ENCODE results near the gene FAT4. TPM values are rescaled to one million over a fixed set of nuclear protein-coding genes. Genes with fewer than 3 reads are reported as not detected.

FAT4 gene
- total and polyA plus RNA-seq, 9 of the 15 experiments (the other 6 are each of a cell fraction or from before 2014, with no cell fraction given): 0.01 TPM; not detected in 8

DNA sequence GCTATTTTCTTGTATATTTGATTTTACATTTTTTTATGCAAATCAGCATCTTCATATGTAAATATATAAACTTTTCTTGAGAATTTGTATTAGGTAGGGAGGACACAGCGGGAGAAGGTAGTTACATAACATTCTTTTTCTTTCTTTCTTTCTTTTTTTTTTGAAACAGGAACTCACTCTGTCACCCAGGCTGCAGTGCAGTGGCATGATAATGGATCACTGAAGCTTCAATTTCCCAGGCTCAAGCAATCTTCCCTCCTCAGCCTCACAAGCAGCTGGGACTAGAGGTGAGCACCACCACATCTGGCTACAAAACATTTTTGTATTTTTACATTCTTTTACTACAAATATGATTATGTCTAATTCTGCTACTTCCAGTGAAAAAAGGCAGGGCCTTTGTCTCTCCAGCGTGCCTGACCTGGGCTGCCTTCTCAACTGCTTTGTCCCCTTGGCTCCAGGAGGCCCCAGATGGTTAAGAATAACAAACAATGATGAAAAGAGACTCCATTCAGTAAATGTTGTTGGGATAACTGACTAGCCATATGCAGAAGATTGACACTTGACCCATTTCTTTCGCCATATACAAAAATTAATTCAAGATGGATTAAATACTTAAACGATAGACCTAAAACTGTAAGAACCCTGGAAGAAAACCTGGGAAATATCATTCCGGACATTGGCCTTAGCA is 46.5 kb upstream of the FAT4 start:
- Histone ChIP-seq H3K36me3 (ENCODE audit: control insufficient read depth, insufficient read depth, low read length) (no peaks in the 10 kb centered on the region), H3K4me2 (ENCODE audit: insufficient read depth, low read length) (no peak overlapping the region), H3K27ac (ENCODE audit: extremely low read depth, low read depth, low read length) (no peak overlapping the region), H3K9me1 (ENCODE audit: control insufficient read depth, insufficient read depth, low read length) (no peaks in the 10 kb centered on the region), H3K4me1 (replicated peaks in 1 of 2; ENCODE audit: control insufficient read depth in 2 of 2, insufficient read depth in 2 of 2, low read length in 2 of 2) (no peaks in the 10 kb centered on the region), H3K27me3 (ENCODE audit: control insufficient read depth in 2 of 2, insufficient read depth in 2 of 2, low read length in 2 of 2) (no peaks in the 10 kb centered on the region), H2AFZ (ENCODE audit: low read depth, low read length) (no peak overlapping the region), H3K9ac (ENCODE audit: insufficient read depth in 1 of 2, low read depth in 2 of 2, low read length in 2 of 2) (no peak overlapping the region), H3K9me3 (replicated peaks; ENCODE audit: control insufficient read depth, insufficient read depth, low read depth, low read length) (no peaks in the 10 kb centered on the region), H3K4me3 (no peak overlapping the region), H4K20me1 (replicated peaks; ENCODE audit: control insufficient read depth, insufficient read depth, low read length) (no peaks in the 10 kb centered on the region), H3K79me2 (ENCODE audit: control insufficient read depth, insufficient read depth, low read length) (no peaks in the 10 kb centered on the region)
- WGBS (ENCODE audit: insufficient coverage, low coverage, missing lambda C conversion rate): 2% methylated on average over 5 of the region's 5 CpGs
- POLR2A ChIA-PET: no interaction called here
- CTCF ChIA-PET (ENCODE audit: low intra/inter-chr PET ratio): no interaction called here
- DNase-seq (ENCODE audit: extremely low read depth in 1 of 4, low spot score in 3 of 4) (no peak), ATAC-seq (no peak), FAIRE-seq (no peak)
- TF ChIP-seq ZNF79 (CRISPR knock-in tag; IDR thresholded peaks at IDR 0.05; ENCODE audit: low read depth) (no peak), XRCC4 (IDR thresholded peaks at IDR 0.05; ENCODE audit: extremely low read depth, insufficient read depth, insufficient read length) (no peak), ZC3H8 (IDR thresholded peaks at IDR 0.05) (no peak), ZNF75A (CRISPR knock-in tag; IDR thresholded peaks at IDR 0.05) (no peak), RBBP5 (IDR thresholded peaks at IDR 0.05; ENCODE audit: borderline replicate concordance, insufficient read depth, low read length, poor library complexity, severe bottlenecking) (no peak), ZNF174 (CRISPR knock-in tag; IDR thresholded peaks at IDR 0.05) (no peak), SAFB (IDR thresholded peaks at IDR 0.05; ENCODE audit: borderline replicate concordance, low read depth, low read length) (no peak), SP1 (CRISPR knock-in tag; IDR thresholded peaks at IDR 0.05) (no peak), WHSC1 (IDR thresholded peaks at IDR 0.05; ENCODE audit: low read length) (no peak), PTBP1 (IDR thresholded peaks at IDR 0.05; ENCODE audit: low read depth, low read length) (no peak), MCM2 (IDR thresholded peaks at IDR 0.05; ENCODE audit: low read depth) (no peak), SNRNP70 (optimal IDR thresholded peaks at IDR 0.05; ENCODE audit: low read depth, low read length) (no peak), ZNF431 (CRISPR knock-in tag; IDR thresholded peaks at IDR 0.05) (no peak), MED1 (CRISPR knock-in tag; IDR thresholded peaks at IDR 0.05; ENCODE audit: borderline replicate concordance) (no peak), MXI1 (IDR thresholded peaks at IDR 0.05; ENCODE audit: low read depth, low read length) (no peak), NUFIP1 (IDR thresholded peaks at IDR 0.05; ENCODE audit: partially characterized antibody) (no peak), PTTG1 (tag; IDR thresholded peaks at IDR 0.05; ENCODE audit: low read depth) (no peak), TCF7 (IDR thresholded peaks at IDR 0.05; ENCODE audit: borderline replicate concordance) (no peak)
- TF ChIP-seq, protein P1, sequence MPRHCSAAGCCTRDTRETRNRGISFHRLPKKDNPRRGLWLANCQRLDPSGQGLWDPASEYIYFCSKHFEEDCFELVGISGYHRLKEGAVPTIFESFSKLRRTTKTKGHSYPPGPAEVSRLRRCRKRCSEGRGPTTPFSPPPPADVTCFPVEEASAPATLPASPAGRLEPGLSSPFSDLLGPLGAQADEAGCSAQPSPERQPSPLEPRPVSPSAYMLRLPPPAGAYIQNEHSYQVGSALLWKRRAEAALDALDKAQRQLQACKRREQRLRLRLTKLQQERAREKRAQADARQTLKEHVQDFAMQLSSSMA (CRISPR knock-in tag; IDR thresholded peaks at IDR 0.05): no peak
- intact Hi-C loops (cut with micrococcal nuclease): no loop called here
- BruUV-seq (replicated peaks): no TSS peak
- in situ Hi-C loops (cut with MboI): no loop called here
